Panc1 (cell line): ENCODE data around the gene RENBP. TPM values are rescaled to one million over a fixed set of nuclear protein-coding genes. Genes with fewer than 3 reads are reported as not detected.

ENCODE experiments used
- ATAC-seq: fragments of 200-7000 bp; cut with Tn5 transposase; 2 replicates; pipeline ENCODE4 v1.9.1; 2020; ENCODE audit warnings: mild to moderate bottlenecking, moderate library complexity
- BruUV-seq: library from RNA; stranded (reverse); fragments of 400-500 nt; replicated peaks from 2 replicates; lab custom pipeline; 2021; lab: Mats Ljungman, UMichigan
- CTCF ChIA-PET: fragments of 300-600 bp; sonication (Branson Sonifier 250); formaldehyde crosslinking; loops from one replicate; lab custom pipeline; 2022; ENCODE audit warnings: antibody characterized with exemption; lab: Charles Lee
- POLR2A ChIA-PET: fragments of 300-600 bp; sonication (Branson Sonifier 250); formaldehyde crosslinking; loops from one replicate; lab custom pipeline; 2022; ENCODE audit warnings: antibody characterized with exemption; lab: Charles Lee
- DNase-seq: peaks from one replicate; pipeline ENCODE4 v3.0.0-alpha.2; 2010; ENCODE audit warnings: low read depth, low spot score
- H3K27ac ChIP-seq: 2 replicates; pipeline ENCODE4 v1.5.1; 2011; ENCODE audit warnings: mild to moderate bottlenecking, low read length, inconsistent platforms
- H3K27me3 ChIP-seq: fragments of 200-500 bp; sonication (Bioruptor generic); 2 replicates; pipeline ENCODE4 v1.6.0; 2014; ENCODE audit warnings: low read length, inconsistent platforms; ENCODE audit not compliant: control insufficient read depth, insufficient read depth
- H3K36me3 ChIP-seq: fragments of 200-500 bp; sonication (Bioruptor generic); 2 replicates; pipeline ENCODE4 v1.5.1; 2014; ENCODE audit warnings: inconsistent platforms, mild to moderate bottlenecking, low read length, moderate library complexity; ENCODE audit not compliant: control insufficient read depth, insufficient read depth
- H3K4me1 ChIP-seq: 2 replicates; pipeline ENCODE4 v1.5.1; 2011; ENCODE audit warnings: inconsistent platforms, mild to moderate bottlenecking, low read length, moderate library complexity; ENCODE audit not compliant: control insufficient read depth, insufficient read depth
- H3K4me3 ChIP-seq, 2 experiments: 2 replicates each; pipeline ENCODE4 v1.5.1; 2011 to 2012; ENCODE audit warnings: low read depth in 2 of 2, low read length in 2 of 2, mild to moderate bottlenecking in 2 of 2, inconsistent platforms in 1 of 2, moderate library complexity in 1 of 2
- H3K9me3 ChIP-seq: fragments of 200-500 bp; sonication (Bioruptor generic); 2 replicates; pipeline ENCODE4 v1.5.1; 2014; ENCODE audit warnings: low read depth, mild to moderate bottlenecking, inconsistent platforms, low read length, moderate library complexity; ENCODE audit not compliant: control insufficient read depth, insufficient read depth
- POLR2AphosphoS5 ChIP-seq: IDR thresholded peaks from 2 replicates; pipeline ENCODE4 v1.6.1; 2012; ENCODE audit warnings: mild to moderate bottlenecking, low read depth, low read length, moderate library complexity
- SIN3A ChIP-seq: IDR thresholded peaks from 2 replicates; pipeline ENCODE4 v1.6.1; 2012; ENCODE audit warnings: low read depth, mild to moderate bottlenecking, low read length, moderate library complexity, borderline replicate concordance; ENCODE audit not compliant: insufficient read depth
- TCF7L2 ChIP-seq: IDR thresholded peaks from 2 replicates; pipeline ENCODE4 v1.6.1; 2011; ENCODE audit warnings: mild to moderate bottlenecking, low read depth, low read length, inconsistent platforms
- in situ Hi-C: cut with HindIII; loops from 2 replicates; pipeline ENCODE4 v1.10.0; 2016; ENCODE audit warnings: low sequenced_read_pairs, low pct_unique_long_range_greater_than_20kb
- intact Hi-C: fragments of 100-400 bp; cut with micrococcal nuclease; formaldehyde crosslinking; loops from one replicate; pipeline ENCODE4 v1.10.0; 2022; ENCODE audit not compliant: unreplicated experiment
- total RNA-seq: library from RNA; stranded (reverse); gene quantifications from one replicate; pipeline ENCODE4 v1.2.1, GENCODE V29; 2021; ENCODE audit not compliant: unreplicated experiment
- TF ChIP-seq, protein P1 (sequence below), 2 experiments: IDR thresholded peaks; 2 replicates each; pipeline ENCODE4 v1.6.1; 2011 to 2012; ENCODE audit warnings: low read depth in 2 of 2, control low read depth in 1 of 2, low read length in 1 of 2, mild to moderate bottlenecking in 1 of 2, moderate library complexity in 1 of 2; ENCODE audit not compliant: insufficient read depth in 1 of 2
- TF ChIP-seq, protein P2 (sequence below): fragments of 450-650 bp; IDR thresholded peaks from 2 replicates; pipeline ENCODE4 v1.5.1; 2017; ENCODE audit warnings: mild to moderate bottlenecking

RENBP gene
- total RNA-seq, 1 experiment from 2014 or later: 0.62 TPM

DNA sequence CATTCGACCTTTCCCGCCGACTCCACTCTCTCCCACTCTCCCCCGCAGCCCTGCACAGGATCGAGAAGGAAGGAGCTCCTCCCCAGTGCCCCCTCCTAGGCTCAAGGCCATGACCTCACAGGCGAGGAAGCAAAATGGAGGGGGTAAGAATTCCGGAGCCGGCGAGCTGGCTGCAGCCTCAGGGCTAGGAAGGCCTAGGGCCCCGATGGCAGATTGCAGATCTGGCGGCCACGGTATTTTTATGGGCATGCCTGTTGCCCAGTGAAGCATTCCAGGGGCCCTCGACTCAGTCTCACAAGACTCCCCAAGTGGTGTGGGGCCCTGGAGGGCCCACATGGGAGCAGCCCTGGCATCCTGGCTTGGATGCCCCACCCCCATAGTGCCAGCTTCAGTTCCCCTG, 57.5 kb downstream of the RENBP start:
- in situ Hi-C loops (no loop called here), intact Hi-C loops (loop anchor here (10.0 kb wide), 2 partner anchors 82 to 122 kb away; partner anchors contain the start of gene PLXNB3)
- ATAC-seq: peak; percentile 54
- no peaks in the 10 kb centered on the region for H3K27me3 ChIP-seq
- POLR2A ChIA-PET: interaction anchor here (0.7 kb wide), 1 partner anchor 98 kb away, joined by 3 read pairs; no protein-coding TSS in a partner anchor
- peak overlapping the region; percentile 89 for H3K27ac ChIP-seq
- peaks cover 51% of the 10 kb centered on the region for H3K4me1 ChIP-seq
- H3K36me3 ChIP-seq: no peaks in the 10 kb centered on the region
- DNase-seq: no peak
- CTCF ChIA-PET: interaction anchor here (0.5 to 1.6 kb wide), 4 partner anchors 10 to 265 kb away, joined by 3 to 14 read pairs (median 6); partner anchors contain the start of gene SLC6A8
- TF ChIP-seq, protein P1, sequence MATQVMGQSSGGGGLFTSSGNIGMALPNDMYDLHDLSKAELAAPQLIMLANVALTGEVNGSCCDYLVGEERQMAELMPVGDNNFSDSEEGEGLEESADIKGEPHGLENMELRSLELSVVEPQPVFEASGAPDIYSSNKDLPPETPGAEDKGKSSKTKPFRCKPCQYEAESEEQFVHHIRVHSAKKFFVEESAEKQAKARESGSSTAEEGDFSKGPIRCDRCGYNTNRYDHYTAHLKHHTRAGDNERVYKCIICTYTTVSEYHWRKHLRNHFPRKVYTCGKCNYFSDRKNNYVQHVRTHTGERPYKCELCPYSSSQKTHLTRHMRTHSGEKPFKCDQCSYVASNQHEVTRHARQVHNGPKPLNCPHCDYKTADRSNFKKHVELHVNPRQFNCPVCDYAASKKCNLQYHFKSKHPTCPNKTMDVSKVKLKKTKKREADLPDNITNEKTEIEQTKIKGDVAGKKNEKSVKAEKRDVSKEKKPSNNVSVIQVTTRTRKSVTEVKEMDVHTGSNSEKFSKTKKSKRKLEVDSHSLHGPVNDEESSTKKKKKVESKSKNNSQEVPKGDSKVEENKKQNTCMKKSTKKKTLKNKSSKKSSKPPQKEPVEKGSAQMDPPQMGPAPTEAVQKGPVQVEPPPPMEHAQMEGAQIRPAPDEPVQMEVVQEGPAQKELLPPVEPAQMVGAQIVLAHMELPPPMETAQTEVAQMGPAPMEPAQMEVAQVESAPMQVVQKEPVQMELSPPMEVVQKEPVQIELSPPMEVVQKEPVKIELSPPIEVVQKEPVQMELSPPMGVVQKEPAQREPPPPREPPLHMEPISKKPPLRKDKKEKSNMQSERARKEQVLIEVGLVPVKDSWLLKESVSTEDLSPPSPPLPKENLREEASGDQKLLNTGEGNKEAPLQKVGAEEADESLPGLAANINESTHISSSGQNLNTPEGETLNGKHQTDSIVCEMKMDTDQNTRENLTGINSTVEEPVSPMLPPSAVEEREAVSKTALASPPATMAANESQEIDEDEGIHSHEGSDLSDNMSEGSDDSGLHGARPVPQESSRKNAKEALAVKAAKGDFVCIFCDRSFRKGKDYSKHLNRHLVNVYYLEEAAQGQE (IDR thresholded peaks at IDR 0.05; ENCODE audit: insufficient read depth in 1 of 2, low read depth in 2 of 2, low read length in 1 of 2): no peak
- TF ChIP-seq, protein P2, sequence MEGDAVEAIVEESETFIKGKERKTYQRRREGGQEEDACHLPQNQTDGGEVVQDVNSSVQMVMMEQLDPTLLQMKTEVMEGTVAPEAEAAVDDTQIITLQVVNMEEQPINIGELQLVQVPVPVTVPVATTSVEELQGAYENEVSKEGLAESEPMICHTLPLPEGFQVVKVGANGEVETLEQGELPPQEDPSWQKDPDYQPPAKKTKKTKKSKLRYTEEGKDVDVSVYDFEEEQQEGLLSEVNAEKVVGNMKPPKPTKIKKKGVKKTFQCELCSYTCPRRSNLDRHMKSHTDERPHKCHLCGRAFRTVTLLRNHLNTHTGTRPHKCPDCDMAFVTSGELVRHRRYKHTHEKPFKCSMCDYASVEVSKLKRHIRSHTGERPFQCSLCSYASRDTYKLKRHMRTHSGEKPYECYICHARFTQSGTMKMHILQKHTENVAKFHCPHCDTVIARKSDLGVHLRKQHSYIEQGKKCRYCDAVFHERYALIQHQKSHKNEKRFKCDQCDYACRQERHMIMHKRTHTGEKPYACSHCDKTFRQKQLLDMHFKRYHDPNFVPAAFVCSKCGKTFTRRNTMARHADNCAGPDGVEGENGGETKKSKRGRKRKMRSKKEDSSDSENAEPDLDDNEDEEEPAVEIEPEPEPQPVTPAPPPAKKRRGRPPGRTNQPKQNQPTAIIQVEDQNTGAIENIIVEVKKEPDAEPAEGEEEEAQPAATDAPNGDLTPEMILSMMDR: no peak
- no peak for TF ChIP-seq SIN3A
- TF ChIP-seq POLR2AphosphoS5: no peak
- no peak for TF ChIP-seq TCF7L2
- no TSS peak for BruUV-seq
- peak overlapping the region; percentile 41 to 55; a peak in 3 of 4 replicates for H3K4me3 ChIP-seq
- H3K9me3 ChIP-seq: no peaks in the 10 kb centered on the region

DNA sequence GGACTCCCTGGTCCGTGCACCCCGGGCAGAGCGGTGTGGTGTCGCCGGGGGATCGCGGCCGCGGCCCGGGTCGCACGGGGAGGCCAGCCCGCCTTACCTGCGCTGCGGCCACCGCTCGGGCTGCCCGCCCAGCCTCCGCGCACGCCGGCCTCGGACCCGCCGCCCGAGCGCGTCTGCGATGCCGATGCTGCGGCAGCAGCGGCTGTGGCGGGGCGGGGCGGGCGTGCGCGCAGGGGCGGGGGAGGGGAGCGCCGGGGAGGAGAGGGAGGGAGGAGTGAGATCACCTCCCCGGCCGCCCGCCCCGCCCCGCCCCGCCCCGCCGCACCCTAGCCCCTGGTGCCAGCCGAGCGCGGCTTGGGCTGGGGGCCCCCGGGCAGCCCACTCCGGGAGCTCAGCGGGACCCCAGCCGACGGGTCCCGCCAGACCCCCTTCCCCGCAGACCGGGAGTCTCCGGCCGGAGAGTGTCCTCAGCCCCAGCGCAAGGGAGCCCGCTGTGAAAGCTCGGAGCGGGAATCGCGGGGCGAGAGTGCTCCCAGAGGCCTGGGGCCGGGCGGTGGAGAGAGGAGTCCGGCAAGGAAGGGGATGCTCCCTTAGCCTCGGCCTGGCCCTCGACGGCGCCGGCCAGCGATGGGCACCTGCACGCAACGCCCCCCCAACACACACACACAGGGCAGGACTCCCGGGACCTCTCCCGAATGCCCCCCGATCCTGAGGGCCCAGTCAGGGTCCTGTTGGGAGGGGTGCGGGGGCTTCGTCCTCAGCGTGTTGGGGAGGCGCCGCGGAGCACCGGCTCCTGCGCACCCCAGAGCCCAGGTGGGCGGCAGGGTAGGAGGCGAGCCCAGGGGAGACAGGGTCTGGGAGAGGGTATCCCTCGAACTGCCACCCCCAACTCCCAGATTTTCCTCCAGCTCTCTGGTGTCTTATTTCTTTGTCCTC, 58.2 kb downstream of the RENBP start, which contains the start of gene L1CAM:
TSS of gene L1CAM (minus strand) at position 206 of the 936 bp plus-strand sequence. CDS start 10,337 bp downstream, outside the sequence.
- intact Hi-C loops: loop anchor here (10.0 kb wide), 2 partner anchors 81 to 121 kb away; partner anchors contain the start of gene PLXNB3
- POLR2A ChIA-PET: interaction anchor here (0.7 kb wide), 1 partner anchor 424 kb away, joined by 7 read pairs; no protein-coding TSS in a partner anchor

More for the DNA sequence above, 58.2 kb downstream of the RENBP start, which contains the start of gene L1CAM:
- Histone ChIP-seq H3K27ac (peak within 1 kb of the TSS; percentile 89), H3K27me3 (no peaks in the 10 kb centered on the region), H3K36me3 (no peaks in the 10 kb centered on the region), H3K4me3 (peak within 1 kb of the TSS; percentile 62 to 74), H3K9me3 (no peaks in the 10 kb centered on the region), H3K4me1 (peaks cover 57% of the 10 kb centered on the region)
- ATAC-seq: peak; percentile 56
- in situ Hi-C loops: no loop called here
- CTCF ChIA-PET: interaction anchor here (0.6 to 1.6 kb wide), 2 partner anchors 37 to 199 kb away, joined by 3 to 10 read pairs; partner anchors contain the start of gene SLC6A8
- DNase-seq: no peak
- TF ChIP-seq SIN3A (0 out of 2 replicates have a peak, but pooled peaks have one; percentile 37), POLR2AphosphoS5 (peak; percentile 20; the same call in 1 of the 2 replicates)
- TF ChIP-seq, protein P1 (IDR thresholded peaks at IDR 0.05; ENCODE audit: insufficient read depth in 1 of 2, low read depth in 2 of 2, low read length in 1 of 2): no peak
- BruUV-seq: no TSS peak
